Measurements from ENCODE around the gene CAMK1D.

DNA sequence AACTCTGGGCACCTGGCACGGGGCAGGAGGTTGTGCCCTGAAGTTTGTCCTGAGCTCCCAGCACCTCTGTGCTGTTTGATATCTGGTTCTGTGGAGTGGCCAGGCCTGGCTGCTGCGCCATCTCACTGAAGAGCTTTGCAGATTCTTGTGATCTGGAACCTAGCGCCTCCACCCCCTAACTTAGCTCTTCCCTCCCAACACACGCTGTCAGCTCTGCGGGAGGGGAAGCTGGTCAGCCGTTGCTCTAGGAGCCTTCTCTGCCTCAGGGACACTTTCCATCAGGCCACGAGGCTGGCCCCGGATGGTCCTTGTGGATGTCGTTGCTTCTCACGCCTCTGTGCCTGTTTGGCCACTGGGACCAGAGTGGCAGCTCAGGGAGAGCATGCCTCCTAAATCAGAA is 438.9 kb downstream of the CAMK1D start:
- TF ChIP-seq, protein P1, sequence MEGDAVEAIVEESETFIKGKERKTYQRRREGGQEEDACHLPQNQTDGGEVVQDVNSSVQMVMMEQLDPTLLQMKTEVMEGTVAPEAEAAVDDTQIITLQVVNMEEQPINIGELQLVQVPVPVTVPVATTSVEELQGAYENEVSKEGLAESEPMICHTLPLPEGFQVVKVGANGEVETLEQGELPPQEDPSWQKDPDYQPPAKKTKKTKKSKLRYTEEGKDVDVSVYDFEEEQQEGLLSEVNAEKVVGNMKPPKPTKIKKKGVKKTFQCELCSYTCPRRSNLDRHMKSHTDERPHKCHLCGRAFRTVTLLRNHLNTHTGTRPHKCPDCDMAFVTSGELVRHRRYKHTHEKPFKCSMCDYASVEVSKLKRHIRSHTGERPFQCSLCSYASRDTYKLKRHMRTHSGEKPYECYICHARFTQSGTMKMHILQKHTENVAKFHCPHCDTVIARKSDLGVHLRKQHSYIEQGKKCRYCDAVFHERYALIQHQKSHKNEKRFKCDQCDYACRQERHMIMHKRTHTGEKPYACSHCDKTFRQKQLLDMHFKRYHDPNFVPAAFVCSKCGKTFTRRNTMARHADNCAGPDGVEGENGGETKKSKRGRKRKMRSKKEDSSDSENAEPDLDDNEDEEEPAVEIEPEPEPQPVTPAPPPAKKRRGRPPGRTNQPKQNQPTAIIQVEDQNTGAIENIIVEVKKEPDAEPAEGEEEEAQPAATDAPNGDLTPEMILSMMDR (IDR thresholded peaks at IDR 0.05; ENCODE audit: borderline replicate concordance, extremely low read depth, low read length, poor library complexity, severe bottlenecking): no peak
- TF ChIP-seq EZH2 (IDR thresholded peaks at IDR 0.05; ENCODE audit: borderline replicate concordance, low read depth, low read length, severe bottlenecking): no peak

All from DND-41 (cell line).